ENCODE results near the gene HDAC9. TPM values are rescaled to one million over a fixed set of nuclear protein-coding genes. Genes with fewer than 3 reads are reported as not detected.

Gene HDAC9
- 83.4 TPM for total RNA-seq (2013)
- polyA plus RNA-seq (10 to 100 TPM; 41.7 to 51.2 (median 44.2) TPM), polyA minus RNA-seq (43.0 and 44.7 TPM in 2 replicates), total RNA-seq (31.4 to 137 (median 69.3) reads per million in 11 experiments)

DNA sequence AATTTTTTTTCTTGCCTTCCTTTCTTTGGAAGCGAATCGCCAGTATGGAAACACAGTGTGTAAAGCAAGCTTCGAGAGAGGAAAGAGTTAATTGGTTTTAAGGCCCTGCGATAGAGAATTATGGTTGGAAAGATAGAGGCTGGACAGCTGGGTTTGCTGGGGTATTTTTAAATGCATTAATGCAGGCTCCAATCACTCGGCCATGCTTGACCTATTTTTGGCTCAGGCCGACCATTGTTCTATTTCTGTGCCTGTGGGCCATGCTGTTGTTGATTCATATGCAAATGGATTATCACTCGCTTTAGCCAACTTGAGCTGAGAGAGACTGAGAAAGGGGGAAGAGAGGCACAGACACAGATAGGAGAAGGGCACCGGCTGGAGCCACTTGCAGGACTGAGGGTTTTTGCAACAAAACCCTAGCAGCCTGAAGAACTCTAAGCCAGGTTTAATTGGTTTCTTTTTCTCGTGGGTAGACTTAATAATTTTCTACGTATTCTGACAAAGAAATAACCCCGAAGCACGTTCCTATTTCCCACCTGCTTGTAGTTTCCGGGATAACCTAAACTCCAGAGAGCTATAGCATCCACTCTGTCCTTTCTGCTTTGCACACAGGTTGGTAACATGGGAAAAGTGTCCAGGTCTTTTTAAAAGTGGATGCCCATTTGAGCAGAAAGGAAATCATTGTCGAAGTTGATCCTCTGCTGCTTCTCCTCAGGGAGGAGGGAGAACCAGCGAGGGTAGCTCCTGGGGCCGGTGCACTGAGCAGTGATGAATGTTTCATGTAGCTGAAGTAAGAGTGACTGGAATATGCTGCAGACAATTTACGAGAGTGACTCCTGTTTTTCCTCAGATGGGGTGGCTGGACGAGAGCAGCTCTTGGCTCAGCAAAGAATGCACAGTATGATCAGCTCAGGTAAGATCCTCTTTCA, at the start of gene HDAC9:
TSS of gene HDAC9 (plus strand) at position 338 of the 929 bp plus-strand sequence. CDS start at position 892, 554 bp downstream.
- Mint-ChIP-seq H3K4me1 (peaks cover 40% of the 10 kb centered on the region), H3K4me3 (peak within 1 kb of the TSS; percentile 65 to 79), H3K27ac (peak within 1 kb of the TSS in 6 of 7 donors; percentile 25 to 74 (median 45)), H3K9me3 (no peaks in the 10 kb centered on the region), H3K36me3 (peaks cover 12 to 18% of the 10 kb centered on the region in 2 donors), H3K27me3 (ENCODE audit: low read depth in 3 of 3) (no peaks in the 10 kb centered on the region)
- Histone ChIP-seq H3K4me2 (replicated peaks; ENCODE audit: extremely low read depth, low read length, poor library complexity, severe bottlenecking) (peak within 1 kb of the TSS; percentile 53), H3K9ac (ENCODE audit: insufficient read depth, low read length, poor library complexity, severe bottlenecking) (no peak within 1 kb of the TSS), H3K9me3 (replicated peaks in 1 of 2; ENCODE audit: control insufficient read depth in 1 of 2, insufficient read depth in 1 of 2, low read length in 2 of 2) (no peaks in the 10 kb centered on the region), H3K27me3 (ENCODE audit: control insufficient read depth in 2 of 2, insufficient read depth in 2 of 2, low read length in 2 of 2) (no peaks in the 10 kb centered on the region), H3K4me1 (ENCODE audit: control insufficient read depth in 1 of 2, insufficient read depth in 2 of 2, low read length in 2 of 2) (peaks cover 20 to 23% of the 10 kb centered on the region in 2 donors), H3K4me3 (replicated peaks in 1 of 3; ENCODE audit: low read depth in 2 of 3, low read length in 3 of 3) (peak within 1 kb of the TSS; percentile 9 to 45 (median 19)), H2AFZ (ENCODE audit: insufficient read depth, low read depth, low read length, poor library complexity, severe bottlenecking) (no peak within 1 kb of the TSS), H3K79me2 (ENCODE audit: insufficient read depth, low read length) (peaks cover 15% of the 10 kb centered on the region), H4K20me1 (ENCODE audit: insufficient read depth, low read length) (peaks cover 83% of the 10 kb centered on the region), H3K27ac (ENCODE audit: low read depth in 1 of 2, low read length in 2 of 2) (no peak within 1 kb of the TSS), H3K36me3 (replicated peaks in 1 of 2; ENCODE audit: control insufficient read depth in 1 of 2, insufficient read depth in 2 of 2, low read length in 2 of 2) (peaks cover 2 to 8% of the 10 kb centered on the region in 2 donors)
- TF ChIP-seq, protein P1, sequence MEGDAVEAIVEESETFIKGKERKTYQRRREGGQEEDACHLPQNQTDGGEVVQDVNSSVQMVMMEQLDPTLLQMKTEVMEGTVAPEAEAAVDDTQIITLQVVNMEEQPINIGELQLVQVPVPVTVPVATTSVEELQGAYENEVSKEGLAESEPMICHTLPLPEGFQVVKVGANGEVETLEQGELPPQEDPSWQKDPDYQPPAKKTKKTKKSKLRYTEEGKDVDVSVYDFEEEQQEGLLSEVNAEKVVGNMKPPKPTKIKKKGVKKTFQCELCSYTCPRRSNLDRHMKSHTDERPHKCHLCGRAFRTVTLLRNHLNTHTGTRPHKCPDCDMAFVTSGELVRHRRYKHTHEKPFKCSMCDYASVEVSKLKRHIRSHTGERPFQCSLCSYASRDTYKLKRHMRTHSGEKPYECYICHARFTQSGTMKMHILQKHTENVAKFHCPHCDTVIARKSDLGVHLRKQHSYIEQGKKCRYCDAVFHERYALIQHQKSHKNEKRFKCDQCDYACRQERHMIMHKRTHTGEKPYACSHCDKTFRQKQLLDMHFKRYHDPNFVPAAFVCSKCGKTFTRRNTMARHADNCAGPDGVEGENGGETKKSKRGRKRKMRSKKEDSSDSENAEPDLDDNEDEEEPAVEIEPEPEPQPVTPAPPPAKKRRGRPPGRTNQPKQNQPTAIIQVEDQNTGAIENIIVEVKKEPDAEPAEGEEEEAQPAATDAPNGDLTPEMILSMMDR (IDR thresholded peaks at IDR 0.05), result no peak
- intact Hi-C loops (cut with micrococcal nuclease), result no loop called here
- WGBS (ENCODE audit: insufficient coverage), result 5% methylated on average over 9 of the region's 18 CpGs
- DNase-seq, result peak; percentile 32 to 57 (median 41)

DNA sequence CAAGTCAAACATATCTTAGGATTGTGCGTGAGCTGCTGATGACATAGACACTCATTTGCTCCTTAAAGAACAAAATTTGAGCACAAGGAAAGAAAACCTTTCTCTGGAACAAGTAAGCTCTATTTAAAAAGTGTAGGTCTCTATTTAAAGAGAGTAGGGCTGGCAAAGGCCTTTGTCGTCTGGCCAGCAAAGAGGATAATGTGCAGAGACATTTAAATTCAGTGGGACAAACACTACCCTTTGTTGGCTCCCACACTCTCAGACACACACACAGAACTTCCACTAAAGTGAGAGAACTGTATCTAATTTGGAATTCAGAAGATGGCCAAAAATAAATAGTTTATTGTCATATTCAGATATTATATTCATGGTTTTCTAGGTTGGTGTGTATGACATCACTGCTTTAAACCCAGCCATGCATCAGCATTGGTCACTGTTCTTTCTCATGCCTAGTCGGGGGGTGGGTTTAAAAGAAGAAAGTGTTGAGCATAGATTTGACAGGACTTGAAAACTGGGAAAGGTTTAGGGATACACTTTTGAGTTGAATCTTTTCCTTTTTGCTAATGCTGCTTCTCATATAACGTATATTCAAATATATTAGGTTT, 49.5 kb upstream of the HDAC9 start:
- no peak for DNase-seq
- no CpG with 5 or more reads among the region's 4 CpGs for WGBS (ENCODE audit: insufficient coverage)
- Mint-ChIP-seq H3K9me3 (peaks cover 0 to 4% (median 0%) of the 10 kb centered on the region in 7 donors), H3K4me1 (no peaks in the 10 kb centered on the region), H3K27ac (no peak overlapping the region), H3K27me3 (ENCODE audit: low read depth in 3 of 3) (no peaks in the 10 kb centered on the region), H3K36me3 (peaks cover 15 to 26% of the 10 kb centered on the region in 2 donors), H3K4me3 (no peak overlapping the region)
- Histone ChIP-seq H3K4me2 (replicated peaks; ENCODE audit: extremely low read depth, low read length, poor library complexity, severe bottlenecking) (no peak overlapping the region), H3K4me1 (ENCODE audit: control insufficient read depth in 1 of 2, insufficient read depth in 2 of 2, low read length in 2 of 2) (no peaks in the 10 kb centered on the region), H3K27ac (ENCODE audit: low read depth in 1 of 2, low read length in 2 of 2) (no peak overlapping the region), H3K9me3 (replicated peaks in 1 of 2; ENCODE audit: control insufficient read depth in 1 of 2, insufficient read depth in 1 of 2, low read length in 2 of 2) (no peaks in the 10 kb centered on the region), H3K79me2 (ENCODE audit: insufficient read depth, low read length) (peaks cover 50% of the 10 kb centered on the region), H3K36me3 (replicated peaks in 1 of 2; ENCODE audit: control insufficient read depth in 1 of 2, insufficient read depth in 2 of 2, low read length in 2 of 2) (peaks cover 0 to 15% of the 10 kb centered on the region in 2 donors), H4K20me1 (ENCODE audit: insufficient read depth, low read length) (peaks cover 65% of the 10 kb centered on the region), H3K4me3 (replicated peaks in 1 of 3; ENCODE audit: low read depth in 2 of 3, low read length in 3 of 3) (no peak overlapping the region), H2AFZ (ENCODE audit: insufficient read depth, low read depth, low read length, poor library complexity, severe bottlenecking) (no peak overlapping the region), H3K9ac (ENCODE audit: insufficient read depth, low read length, poor library complexity, severe bottlenecking) (no peak overlapping the region), H3K27me3 (ENCODE audit: control insufficient read depth in 2 of 2, insufficient read depth in 2 of 2, low read length in 2 of 2) (no peaks in the 10 kb centered on the region)
- intact Hi-C loops (cut with micrococcal nuclease), result no loop called here
- TF ChIP-seq, protein P1 (IDR thresholded peaks at IDR 0.05), result no peak
